A673 (cell line): ENCODE results near the gene NEURL3. TPM values are rescaled to one million over a fixed set of nuclear protein-coding genes. Genes with fewer than 3 reads are reported as not detected.

Source experiments
- BruUV-seq: library from RNA; stranded (reverse); fragments of 400-500 nt; replicated peaks from 2 replicates; lab custom pipeline; 2021; lab: Mats Ljungman, UMichigan
- CTCF ChIA-PET: fragments of 300-600 bp; sonication (Branson Sonifier 250); formaldehyde crosslinking; loops from one replicate; lab custom pipeline; 2022; ENCODE audit warnings: antibody characterized with exemption; lab: Charles Lee
- POLR2A ChIA-PET: fragments of 300-600 bp; sonication (Branson Sonifier 250); formaldehyde crosslinking; loops from one replicate; lab custom pipeline; 2022; ENCODE audit warnings: antibody characterized with exemption; ENCODE audit not compliant: low non-redundant PET; lab: Charles Lee
- DNase-seq: peaks from one replicate; pipeline ENCODE4 v3.0.0-alpha.2; 2015; ENCODE audit warnings: low spot score
- H3K27ac ChIP-seq: fragments of 200-600 bp; sonication (generic); 2 replicates; pipeline ENCODE4 v1.5.1; 2016; ENCODE audit warnings: mixed run types, low read depth, mild to moderate bottlenecking, mixed read lengths, antibody characterized with exemption, low read length; ENCODE audit not compliant: poor library complexity, severe bottlenecking
- H3K27me3 ChIP-seq: fragments of 200-600 bp; sonication (generic); replicated peaks from 2 replicates; pipeline ENCODE4 v1.6.1; 2017; ENCODE audit warnings: mixed run types, low read depth, mild to moderate bottlenecking, mixed read lengths, antibody characterized with exemption, low read length; ENCODE audit not compliant: insufficient read depth, poor library complexity
- H3K36me3 ChIP-seq: fragments of 200-600 bp; sonication (generic); 2 replicates; pipeline ENCODE4 v1.6.1; 2016; ENCODE audit warnings: mixed run types, mild to moderate bottlenecking, mixed read lengths, antibody characterized with exemption, low read length; ENCODE audit not compliant: insufficient read depth, poor library complexity, severe bottlenecking
- H3K4me1 ChIP-seq: fragments of 200-600 bp; sonication (generic); 2 replicates; pipeline ENCODE4 v1.6.1; 2017; ENCODE audit warnings: mixed run types, mild to moderate bottlenecking, mixed read lengths, antibody characterized with exemption, low read length; ENCODE audit not compliant: insufficient read depth, poor library complexity, severe bottlenecking
- H3K4me3 ChIP-seq: fragments of 200-600 bp; sonication (generic); 2 replicates; pipeline ENCODE4 v1.5.1; 2016; ENCODE audit warnings: low read depth, mixed run types, mild to moderate bottlenecking, mixed read lengths, low read length; ENCODE audit not compliant: poor library complexity, severe bottlenecking
- H3K9me3 ChIP-seq: fragments of 200-600 bp; sonication (generic); 2 replicates; pipeline ENCODE4 v1.6.1; 2016; ENCODE audit warnings: mixed run types, low read depth, mild to moderate bottlenecking, mixed read lengths, antibody characterized with exemption, low read length; ENCODE audit not compliant: poor library complexity, severe bottlenecking
- EZH2 ChIP-seq: fragments of 200-600 bp; sonication (generic); IDR thresholded peaks from 2 replicates; pipeline ENCODE4 v1.6.1; 2017; ENCODE audit warnings: borderline replicate concordance, low read depth, mild to moderate bottlenecking, mixed read lengths, antibody characterized with exemption, low read length; ENCODE audit not compliant: poor library complexity, severe bottlenecking
- intact Hi-C: fragments of 100-400 bp; cut with micrococcal nuclease; formaldehyde crosslinking; loops from one replicate; pipeline ENCODE4 v1.10.0; 2022; ENCODE audit not compliant: unreplicated experiment
- total RNA-seq: library from RNA; stranded (reverse); gene quantifications from 2 replicates; pipeline ENCODE4 v1.2.3, GENCODE V29; 2021
- TF ChIP-seq, protein P1 (sequence below): fragments of 300-800, 200-600 bp; sonication (generic); conservative IDR thresholded peaks from 2 replicates; pipeline ENCODE4 v1.5.1; 2017; ENCODE audit warnings: low read depth, mild to moderate bottlenecking, antibody characterized with exemption, low read length, moderate library complexity, mixed read lengths

The NEURL3 gene
- total RNA-seq, 1 experiment from 2014 or later: not detected

DNA sequence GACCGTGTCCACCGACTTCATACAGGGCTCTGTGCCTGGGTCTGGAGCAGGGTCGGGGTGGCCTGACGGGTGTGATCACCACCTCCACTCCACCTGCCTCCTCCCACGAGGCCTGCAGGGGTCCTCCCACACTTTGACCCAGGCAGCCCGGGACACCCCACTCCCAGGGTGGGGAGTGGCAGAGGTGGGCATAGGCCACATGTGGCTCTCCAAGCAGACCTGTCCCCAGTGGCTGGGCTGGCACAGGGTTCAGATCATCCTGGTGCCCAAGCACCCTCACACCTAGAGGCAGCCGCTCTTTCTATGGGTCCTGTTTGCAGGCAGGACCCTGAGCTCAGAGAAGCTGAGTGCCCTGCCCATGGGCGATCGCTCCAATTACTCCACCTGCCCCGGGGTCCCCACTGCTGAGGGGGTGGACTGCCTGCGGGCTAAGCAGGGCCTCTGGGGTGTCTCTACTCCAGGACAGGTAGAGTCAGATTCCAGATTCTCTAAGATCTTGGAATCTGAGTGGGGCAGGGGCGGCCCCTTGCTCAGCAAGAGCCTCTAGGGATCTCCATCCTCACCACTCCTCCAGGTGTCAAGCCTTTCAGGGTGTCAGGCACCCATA, 1.4 kb downstream of the NEURL3 start:
- no peak for TF ChIP-seq EZH2
- TF ChIP-seq, protein P1, sequence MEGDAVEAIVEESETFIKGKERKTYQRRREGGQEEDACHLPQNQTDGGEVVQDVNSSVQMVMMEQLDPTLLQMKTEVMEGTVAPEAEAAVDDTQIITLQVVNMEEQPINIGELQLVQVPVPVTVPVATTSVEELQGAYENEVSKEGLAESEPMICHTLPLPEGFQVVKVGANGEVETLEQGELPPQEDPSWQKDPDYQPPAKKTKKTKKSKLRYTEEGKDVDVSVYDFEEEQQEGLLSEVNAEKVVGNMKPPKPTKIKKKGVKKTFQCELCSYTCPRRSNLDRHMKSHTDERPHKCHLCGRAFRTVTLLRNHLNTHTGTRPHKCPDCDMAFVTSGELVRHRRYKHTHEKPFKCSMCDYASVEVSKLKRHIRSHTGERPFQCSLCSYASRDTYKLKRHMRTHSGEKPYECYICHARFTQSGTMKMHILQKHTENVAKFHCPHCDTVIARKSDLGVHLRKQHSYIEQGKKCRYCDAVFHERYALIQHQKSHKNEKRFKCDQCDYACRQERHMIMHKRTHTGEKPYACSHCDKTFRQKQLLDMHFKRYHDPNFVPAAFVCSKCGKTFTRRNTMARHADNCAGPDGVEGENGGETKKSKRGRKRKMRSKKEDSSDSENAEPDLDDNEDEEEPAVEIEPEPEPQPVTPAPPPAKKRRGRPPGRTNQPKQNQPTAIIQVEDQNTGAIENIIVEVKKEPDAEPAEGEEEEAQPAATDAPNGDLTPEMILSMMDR: no peak
- peaks cover 4% of the 10 kb centered on the region for H3K4me1 ChIP-seq
- intact Hi-C loops: no loop called here
- no peaks in the 10 kb centered on the region for H3K9me3 ChIP-seq
- peaks cover 23% of the 10 kb centered on the region for H3K27me3 ChIP-seq
- no TSS peak for BruUV-seq
- H3K27ac ChIP-seq: no peak overlapping the region
- no peak overlapping the region for H3K4me3 ChIP-seq
- ChIA-PET POLR2A (no interaction called here), CTCF (no interaction called here)
- no peak for DNase-seq
- no peaks in the 10 kb centered on the region for H3K36me3 ChIP-seq

DNA sequence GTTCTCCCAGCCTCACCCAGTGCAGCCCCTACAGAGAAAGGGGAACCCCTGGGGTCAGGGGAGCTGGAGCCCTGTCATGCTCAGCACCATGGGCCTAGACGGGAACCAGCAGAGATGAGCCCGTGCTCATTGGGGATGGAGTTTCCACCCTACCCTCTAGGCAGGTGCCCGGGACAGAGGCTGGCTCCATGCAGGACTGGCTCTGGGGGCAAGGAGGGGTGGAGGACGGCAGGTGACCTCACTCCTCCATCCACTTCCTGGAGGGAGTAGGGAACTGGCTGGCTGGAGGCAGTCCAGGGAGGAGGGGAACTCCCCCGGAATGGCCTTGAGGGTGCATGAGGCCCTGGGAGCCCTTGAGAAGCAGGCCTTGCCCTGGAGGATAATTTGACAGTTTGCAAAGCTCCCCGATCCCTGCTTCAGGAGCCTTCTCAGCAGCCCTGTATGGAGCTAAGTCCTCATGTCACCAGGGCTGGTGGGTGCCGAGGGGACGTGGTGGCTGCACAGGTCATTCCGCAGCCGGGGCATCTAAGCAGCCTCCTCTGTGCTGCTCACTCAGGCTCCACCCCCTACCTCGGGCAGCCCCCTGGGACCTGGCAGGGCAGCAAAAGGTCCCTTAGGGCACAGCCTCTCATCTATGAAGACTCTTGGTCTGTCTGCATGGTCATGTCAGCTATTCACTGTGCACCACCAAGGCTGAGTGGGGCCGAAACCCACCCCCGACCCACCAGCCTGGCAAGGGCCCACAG, 2.1 kb downstream of the NEURL3 start:
- no TSS peak for BruUV-seq
- H3K27me3 ChIP-seq: peaks cover 23% of the 10 kb centered on the region
- no peak overlapping the region for H3K4me3 ChIP-seq
- ChIA-PET POLR2A (no interaction called here), CTCF (no interaction called here)
- H3K36me3 ChIP-seq: no peaks in the 10 kb centered on the region
- DNase-seq: no peak
- H3K4me1 ChIP-seq: peaks cover 1% of the 10 kb centered on the region
- no peaks in the 10 kb centered on the region for H3K9me3 ChIP-seq
- intact Hi-C loops: no loop called here
- TF ChIP-seq, protein P1: no peak
- TF ChIP-seq EZH2: no peak
- H3K27ac ChIP-seq: no peak overlapping the region

DNA sequence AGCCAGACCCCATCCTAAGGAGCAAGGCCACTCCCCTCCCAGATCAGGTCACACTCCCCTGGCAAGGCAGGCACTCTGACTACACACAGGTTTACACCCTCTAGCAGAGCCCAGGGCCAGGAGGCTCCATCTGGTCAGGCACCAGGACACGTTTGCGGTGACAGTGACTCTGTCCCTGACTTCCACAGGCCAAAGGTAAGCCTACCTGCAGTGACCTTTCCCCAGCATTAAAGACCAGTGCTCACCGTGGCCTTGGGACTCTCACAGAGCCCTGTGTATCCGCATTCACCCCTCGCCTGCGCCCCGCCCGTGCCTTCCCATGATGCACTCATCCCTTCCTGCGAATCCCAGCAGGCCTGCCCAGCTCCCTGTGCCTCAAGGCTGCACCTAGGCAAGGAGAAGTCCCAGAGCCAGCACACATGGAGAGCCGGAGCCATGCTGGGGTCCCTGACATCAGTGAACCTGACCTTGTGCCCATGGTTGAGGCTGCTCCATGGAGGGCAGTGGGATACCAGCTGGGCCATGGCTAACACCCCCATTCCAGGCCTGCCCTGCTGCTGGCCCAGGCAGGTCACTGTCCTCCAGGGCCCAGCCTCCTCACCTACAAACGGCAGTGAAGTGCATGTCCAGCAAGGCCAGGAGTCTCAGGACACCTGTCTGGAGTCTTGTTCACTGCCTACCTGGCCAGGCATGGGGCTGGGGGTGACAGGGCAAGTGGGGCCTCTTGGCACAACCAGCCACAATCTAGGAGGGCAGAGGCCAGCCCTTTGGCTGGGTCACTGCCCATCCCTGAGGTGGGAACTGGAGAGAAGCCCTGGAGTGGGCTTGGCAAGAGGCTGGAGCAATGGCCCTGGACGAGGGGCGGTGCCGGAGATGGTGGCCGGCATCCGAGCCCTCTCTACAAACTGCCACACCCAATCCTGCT, 3.0 kb downstream of the NEURL3 start:
- no TSS peak for BruUV-seq
- Histone ChIP-seq H3K36me3 (no peaks in the 10 kb centered on the region), H3K27me3 (peaks cover 23% of the 10 kb centered on the region), H3K4me3 (no peak overlapping the region), H3K4me1 (no peaks in the 10 kb centered on the region), H3K9me3 (no peaks in the 10 kb centered on the region), H3K27ac (no peak overlapping the region)
- POLR2A ChIA-PET: no interaction called here
- DNase-seq: no peak
- CTCF ChIA-PET: no interaction called here
- no peak for TF ChIP-seq EZH2
- TF ChIP-seq, protein P1: no peak
- intact Hi-C loops: no loop called here
